Measurements from ENCODE around the gene SNX8.

The SNX8 gene

DNA sequence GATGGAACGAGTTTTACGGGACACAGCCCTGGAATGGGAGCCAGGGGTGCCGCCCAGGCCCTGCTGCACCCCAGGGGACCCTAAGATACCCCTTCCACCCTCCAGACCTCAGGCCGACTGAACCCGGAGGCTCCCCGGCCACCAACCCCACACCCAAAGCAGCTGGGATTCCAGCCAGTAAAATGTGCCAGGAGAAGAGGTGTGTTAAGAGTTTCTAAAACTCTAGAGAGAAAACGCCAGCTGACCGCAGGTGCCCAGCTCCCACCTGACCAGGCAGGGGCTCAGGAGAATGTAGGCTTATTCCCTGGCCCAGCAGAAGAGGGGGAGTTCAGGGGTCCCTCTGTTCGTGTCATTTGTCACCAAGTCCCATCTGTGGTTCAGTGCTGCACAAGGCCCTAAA is 54.8 kb downstream of the SNX8 start:
- DNase-seq: no peak

GRCh38 chr7:2258661-2259365 is 55.4 kb downstream of the SNX8 start:
- DNase-seq: peak; percentile 55

GRCh38 chr7:2257651-2258050 is 56.6 kb downstream of the SNX8 start:
- no peak for DNase-seq

DNA sequence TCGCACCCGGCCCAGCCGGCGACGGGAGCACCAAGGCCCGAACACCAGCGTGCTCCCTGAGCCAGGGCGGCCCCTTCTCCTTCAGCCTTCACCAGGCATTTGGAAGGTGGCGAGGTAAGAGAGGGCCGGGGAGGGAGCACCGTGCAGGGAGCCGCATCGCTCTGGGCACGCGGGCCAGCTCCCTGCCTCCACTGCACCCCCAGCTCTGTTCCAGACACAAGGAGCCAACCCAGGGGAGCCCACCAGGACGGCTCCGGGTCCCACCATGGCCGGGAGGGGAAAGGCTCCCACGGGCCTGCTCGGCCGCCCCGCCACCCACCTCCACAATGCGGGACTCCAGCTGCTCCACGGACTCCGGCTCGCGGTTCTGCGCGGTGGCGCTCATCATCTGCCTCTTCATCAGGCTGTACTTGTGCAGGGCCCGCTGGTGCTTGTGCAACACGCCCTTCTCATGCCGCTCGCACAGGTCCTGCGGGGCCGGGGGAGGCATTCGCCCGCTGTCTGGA is 57.1 kb downstream of the SNX8 start:
- DNase-seq: no peak

GRCh38 chr7:2256306-2257045 is 57.8 kb downstream of the SNX8 start:
- DNase-seq: no peak

GRCh38 chr7:2255145-2256139 is 58.8 kb downstream of the SNX8 start:
- no peak for DNase-seq

- no peak for DNase-seq
These were observed 59.7 kb downstream of the SNX8 start for GRCh38 chr7:2254429-2255144.

- no peak for DNase-seq
These were observed 60.6 kb downstream of the SNX8 start for GRCh38 chr7:2253525-2254244.

GRCh38 chr7:2253021-2253420 is 61.2 kb downstream of the SNX8 start:
- no peak for DNase-seq

- no peak for DNase-seq
These were observed 62.1 kb downstream of the SNX8 start for GRCh38 chr7:2251841-2252771.

- DNase-seq: no peak
These were observed 62.9 kb downstream of the SNX8 start for GRCh38 chr7:2251381-2251780.

GRCh38 chr7:2249744-2250323 is 64.4 kb downstream of the SNX8 start:
- DNase-seq: no peak

- peak; percentile 36 for DNase-seq
These were observed 65.1 kb downstream of the SNX8 start for GRCh38 chr7:2248984-2249694.

- no peak for DNase-seq
These were observed 66.9 kb downstream of the SNX8 start for GRCh38 chr7:2247141-2247995.

DNA sequence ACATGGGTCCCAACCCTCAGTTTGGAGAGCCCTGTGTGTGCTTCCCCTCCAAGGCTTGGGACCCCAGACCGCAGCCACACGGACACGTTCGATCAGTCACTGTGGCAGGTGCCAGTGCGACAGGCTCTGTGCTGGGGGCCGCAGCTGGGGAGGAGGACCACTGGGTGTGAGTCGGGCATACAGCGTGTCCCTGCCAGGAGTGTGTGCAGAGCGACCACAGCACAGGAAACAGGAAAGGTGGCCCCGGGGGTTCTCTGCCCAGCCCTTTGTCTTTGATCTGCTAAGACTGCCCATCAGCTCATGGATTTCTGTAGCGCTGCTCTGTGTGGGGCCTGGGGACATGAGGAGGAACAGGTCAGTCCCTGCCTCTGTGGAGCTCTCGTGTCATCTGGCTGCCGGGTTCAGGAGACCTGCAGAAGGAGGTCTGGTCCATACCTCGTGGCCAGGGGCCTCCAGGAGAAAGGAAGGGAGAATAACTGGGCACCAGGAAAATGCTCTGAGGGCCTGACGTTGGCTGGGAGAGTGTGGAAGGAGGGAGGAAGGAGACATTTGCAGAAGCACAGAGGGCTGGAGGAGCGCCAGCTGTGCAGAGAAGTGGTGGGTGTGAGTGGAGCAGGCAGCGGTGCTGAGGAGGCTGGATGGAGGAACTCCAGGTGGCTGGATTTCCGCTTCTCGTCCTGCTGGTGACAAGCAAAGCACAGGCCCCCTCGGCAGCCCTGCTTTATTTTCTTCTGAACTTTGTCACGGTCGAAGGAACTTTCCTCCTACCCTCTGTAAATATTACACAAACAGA is 68.2 kb downstream of the SNX8 start:
- DNase-seq: no peak

DNA sequence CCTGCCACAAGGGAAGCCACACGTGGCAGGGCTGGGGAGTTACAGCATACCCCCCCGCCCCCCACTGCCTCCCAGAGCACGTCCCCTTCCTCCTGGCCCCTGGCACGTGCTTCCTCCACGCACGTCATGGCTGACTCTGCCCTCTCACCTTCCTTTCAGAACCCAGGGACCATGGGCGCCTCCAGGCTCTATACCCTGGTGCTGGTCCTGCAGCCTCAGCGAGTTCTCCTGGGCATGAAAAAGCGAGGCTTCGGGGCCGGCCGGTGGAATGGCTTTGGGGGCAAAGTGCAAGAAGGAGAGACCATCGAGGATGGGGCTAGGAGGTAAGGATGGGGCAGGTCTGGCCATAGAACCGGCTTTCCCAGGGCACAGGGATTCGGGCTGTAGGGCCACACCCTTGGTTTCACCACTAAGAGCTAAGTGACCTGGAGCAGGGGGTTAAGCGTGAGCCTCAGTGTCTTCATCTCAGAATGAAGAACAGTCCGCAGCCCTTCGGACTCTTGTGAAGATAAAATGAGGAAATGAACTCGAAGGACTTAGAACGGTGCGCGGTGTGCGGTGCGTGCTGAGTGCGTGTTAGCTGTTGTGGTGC is 69.7 kb downstream of the SNX8 start:
- no peak for DNase-seq

DNA sequence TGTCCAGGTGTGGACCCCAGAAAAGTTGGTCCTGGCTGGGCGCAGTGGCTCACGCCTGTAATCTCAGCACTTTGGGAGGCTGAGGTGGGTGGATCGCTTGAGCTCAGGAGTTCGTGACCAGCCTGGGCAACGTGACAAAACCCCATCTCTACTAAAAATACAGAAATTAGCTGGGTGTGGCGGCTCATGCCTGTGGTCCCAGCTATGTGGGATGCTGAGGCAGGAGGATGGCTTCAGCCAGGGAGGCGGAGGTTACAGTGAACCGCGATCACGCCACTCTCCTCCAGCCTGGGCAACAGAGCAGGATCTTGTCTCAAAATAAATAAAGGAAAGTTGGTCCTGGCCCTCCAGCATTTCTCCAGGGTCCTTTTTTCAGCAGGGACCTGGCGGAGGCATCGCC is 70.8 kb downstream of the SNX8 start:
- DNase-seq: no peak
